Activated T-cell treated with anti-CD3 and anti-CD28 coated beads, Interleukin-2, amount 50 U/mL, for 1 hour (primary cell): ENCODE results near the gene ZIC3.
"Not testable (repeated sequence)": the region's sequence is repeated elsewhere in the genome, so short reads cannot be mapped to it uniquely, and the experiment has no call there.

ENCODE experiments used
- DNase-seq: peaks from one replicate; pipeline ENCODE4 v3.0.0-alpha.2; 2020

ZIC3 gene

DNA sequence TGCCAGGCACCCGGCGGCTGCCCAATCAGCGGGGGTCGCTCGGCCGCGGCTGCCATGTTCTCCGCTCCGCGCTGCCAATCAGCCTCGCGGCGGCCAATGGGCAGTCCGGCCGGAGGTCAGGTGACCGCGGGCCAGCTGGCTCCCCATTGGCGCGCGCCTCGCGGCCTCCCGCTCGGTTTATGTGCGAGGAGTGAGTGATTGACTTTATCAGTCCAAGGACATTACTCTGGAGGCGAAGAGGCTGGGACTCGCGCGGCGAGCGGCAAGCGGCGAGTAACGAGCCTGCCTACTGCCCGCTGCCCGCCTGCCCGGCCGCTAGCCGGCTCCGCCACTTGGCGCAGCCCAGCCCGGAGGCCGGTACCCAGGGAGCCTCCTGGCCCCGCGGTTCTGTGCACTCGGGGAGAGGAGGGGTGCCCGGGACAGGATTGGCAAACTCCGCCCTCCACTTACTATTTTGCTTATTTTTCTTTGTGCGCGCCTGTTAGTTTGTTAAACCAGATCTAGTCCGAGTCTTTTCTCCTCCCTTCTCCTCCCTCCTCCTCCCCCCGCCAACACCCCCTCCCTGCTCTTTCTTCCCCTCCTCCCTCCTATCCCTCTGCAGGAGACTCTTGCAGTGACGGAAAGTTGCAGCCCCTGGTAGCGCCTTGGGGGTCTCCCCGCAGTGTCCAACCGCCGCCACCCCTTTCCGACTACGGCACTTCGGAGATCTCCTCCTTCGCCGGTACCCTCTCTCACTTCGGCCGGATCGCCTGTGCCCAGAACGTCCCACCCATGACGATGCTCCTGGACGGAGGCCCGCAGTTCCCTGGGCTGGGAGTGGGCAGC, at the start of gene ZIC3:
Gene ZIC3, plus strand, starts transcription at position 207 of the 825 bp plus-strand sequence. Its CDS starts 565 bp downstream, at position 772.
- DNase-seq: no peak

DNA sequence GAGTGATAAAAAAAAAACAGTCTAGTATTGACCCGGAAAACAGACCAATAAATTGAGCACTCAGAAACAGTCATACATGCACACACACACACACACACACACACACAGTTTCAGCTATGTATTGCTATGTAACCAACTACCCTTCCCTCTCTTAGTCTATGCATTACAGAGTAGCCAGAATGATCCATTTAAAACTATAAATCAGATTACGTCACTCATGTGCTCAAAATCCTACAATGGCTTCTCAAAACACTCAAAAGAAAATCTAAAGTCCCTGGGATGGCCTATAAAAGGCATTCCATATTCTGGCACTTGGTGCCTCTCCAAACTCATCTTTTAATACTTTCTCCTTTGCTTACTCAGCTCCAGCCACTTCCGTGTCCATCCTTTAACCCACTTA, 46.5 kb upstream of the ZIC3 start:
- DNase-seq: no peak

DNA sequence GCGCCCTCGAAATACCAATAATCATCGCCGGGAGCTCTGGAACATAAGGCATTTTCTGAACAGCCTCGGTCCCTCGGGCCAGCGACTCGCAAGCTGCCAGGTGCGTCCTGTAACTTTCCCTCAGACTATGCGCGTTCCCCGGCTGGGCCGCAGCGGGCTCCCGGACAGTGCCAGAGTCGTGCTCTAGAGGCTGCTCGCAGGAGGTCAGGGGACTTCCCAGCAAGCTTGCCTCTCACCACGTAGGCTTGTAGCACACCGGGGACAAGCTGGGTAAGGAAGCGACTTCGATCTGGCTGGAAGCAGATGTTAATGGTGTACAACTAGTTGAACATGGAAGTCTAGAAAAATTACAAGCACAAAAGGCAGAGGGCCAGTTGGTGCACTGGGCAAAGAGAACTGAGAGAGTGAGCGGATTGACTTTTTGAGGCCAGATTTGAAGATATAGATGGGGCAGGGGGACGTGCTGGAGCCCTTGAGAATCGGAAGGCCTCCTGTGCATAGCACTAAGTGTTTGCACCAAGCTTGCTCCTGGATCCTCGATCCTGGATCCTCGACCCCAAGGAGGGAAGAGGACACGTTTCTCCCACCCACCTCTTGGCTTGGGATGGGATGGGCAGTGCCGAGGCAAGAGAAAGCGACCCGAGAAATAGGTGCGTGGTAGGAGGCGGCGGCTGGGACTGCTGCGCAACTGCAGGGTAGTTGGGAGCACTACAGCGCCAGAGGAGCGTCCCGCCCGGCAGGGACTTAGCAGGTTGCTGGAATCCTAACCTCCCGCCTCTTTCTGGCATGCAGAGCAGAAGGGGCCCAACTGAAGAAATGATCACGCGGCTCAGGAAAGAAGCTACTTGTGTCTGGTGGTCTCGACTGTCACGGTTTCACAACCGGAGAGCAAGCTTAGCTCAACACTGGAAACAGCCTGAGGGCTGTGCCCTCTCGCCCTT, 19.9 kb upstream of the ZIC3 start:
- no peak for DNase-seq

DNA sequence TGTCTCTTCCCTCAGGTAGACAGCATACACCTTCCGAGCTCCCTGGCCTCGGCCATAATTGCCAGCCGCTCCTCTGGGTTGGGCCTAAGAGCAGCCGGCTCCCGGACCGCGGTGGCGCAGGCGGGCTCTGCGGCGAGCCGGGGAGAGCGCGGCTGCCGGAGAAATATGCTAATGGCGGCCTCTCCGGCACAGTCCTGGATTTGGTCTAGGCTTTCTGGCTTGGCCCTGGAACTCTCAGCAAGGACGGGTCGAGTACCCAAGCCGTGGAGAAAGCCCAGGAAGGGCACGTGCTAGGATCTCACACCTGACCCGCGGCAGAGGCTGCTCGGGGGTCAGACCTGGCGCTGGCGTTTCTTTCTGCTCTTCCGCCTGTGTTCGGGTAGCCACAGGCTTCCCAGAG, 18.6 kb upstream of the ZIC3 start:
- no peak for DNase-seq

DNA sequence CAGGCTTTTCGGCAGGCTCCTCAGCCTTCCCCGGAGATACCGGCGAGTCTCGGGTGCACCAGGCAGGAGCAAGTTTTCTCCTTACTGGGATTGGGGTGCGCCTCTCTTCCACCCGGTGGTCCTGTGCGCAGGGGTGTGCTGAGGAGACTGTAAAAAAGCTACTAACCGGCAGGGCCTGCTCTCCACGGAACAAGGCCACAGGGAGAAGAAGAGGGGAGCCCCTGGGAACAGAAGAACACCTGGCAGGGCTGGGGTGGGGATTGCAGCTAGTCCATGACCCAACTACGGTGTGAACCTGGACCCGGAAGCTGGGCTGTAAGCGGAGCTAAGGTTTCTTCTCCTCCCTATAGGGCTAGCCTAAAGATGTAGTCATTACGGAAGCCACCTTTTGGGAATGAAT, 17.7 kb upstream of the ZIC3 start:
- no peak for DNase-seq

DNA sequence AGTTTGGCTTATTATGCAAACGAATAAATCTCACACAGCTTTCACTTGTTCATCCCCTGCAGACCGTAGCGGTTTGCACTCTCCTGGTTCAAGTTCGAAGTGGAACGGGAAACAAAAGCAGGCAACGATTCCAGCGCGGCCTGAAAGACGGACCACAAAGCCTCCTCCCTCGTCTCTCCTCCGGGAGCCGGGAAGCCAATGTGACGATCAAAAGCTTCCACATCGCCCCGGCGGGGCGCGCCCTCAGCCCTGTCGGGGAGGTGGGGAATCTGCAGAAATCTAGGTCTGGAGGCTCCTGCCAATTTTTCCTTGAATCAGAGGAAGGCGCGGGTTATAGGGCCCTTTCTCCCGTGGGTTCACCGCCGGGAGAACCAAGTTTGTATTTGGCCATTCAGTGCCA, 16.9 kb upstream of the ZIC3 start:
- DNase-seq: no peak

DNA sequence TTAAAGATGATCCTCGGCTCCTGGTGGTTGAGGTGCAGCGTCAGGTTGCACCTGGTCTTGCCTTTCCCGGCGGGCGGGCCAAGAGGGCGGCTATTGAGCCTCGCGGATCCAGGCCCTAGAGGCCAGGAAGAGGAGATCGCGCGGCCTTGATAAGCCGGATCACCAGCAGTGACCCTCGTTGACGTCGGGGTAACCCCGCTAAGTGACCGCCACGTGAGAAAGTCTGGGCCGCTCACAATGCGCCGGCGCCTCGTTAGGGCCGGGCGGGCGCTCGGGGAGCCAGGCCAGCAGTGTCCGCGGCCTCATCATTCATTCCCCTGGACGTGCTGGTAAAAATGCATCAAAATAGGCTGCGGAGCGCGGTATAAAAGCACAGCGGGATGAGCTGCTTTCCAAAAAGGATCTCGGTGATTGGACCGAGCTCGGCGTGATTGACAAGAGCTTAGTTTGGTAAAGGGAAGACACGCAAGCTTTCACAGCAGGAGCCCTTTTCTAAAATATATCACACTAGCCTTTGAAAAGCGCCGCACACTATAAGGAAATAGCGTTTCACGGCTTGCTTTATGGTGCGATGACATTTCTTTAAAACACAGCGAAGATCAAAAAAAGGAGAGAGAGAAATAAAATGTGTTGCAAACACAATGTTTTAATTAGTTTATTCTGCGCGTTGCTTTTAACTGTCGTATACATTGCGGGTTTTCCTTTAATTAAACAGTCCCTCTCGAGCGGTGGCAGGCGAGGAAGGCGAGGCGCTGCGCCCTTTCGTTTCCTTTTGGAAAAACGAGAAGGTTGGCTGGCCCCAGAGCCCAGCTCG, 15.9 kb upstream of the ZIC3 start:
- DNase-seq: no peak

DNA sequence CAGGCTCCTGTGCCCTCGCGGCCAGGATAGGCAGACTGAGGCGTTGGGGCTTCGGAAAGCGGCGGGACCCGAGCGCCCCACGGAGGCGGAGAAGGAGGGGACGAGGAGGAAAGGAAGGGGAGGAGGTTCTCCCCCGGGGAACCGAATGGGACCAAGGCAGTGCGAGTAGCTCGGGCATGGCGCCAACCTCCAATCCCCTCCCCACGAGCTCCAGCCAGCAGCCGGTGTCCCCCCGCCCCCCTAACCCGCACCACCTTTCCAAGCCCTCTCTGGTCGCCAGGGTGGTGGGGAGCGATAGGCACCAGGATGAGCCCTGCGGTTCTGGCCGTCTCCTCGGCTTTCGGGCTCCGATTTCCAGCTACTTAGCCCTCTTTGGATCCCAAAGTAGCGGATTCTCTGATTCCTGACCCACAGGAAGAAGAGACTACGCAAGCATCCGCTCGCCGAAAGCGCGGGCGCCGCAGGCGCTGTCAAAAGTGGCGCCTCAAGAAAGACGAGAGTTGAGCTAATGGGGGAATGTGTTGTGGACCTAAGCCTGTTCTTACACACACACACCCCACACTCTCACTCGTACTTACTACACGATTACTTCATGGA, 15.2 kb upstream of the ZIC3 start:
- no peak for DNase-seq

DNA sequence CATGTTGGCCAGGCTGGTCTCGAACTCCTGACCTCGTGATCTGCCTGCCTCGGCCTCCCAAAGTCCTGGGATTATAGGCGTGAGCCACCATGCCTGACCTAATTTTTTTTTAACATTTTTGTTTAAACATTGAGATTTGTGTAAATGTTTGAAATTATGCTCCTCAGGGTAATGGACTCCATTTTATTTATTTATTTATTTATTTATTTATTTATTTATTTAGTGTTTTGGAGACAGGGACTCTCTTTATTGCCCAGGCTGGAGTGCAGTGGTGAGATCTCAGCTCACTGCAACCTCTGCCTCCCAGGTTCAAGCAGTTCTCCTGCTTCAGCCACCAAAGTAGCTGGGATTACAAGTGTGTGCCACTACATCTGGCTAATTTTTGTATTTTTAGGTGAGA, 13.8 kb upstream of the ZIC3 start:
- DNase-seq: not testable (repeated sequence)

DNA sequence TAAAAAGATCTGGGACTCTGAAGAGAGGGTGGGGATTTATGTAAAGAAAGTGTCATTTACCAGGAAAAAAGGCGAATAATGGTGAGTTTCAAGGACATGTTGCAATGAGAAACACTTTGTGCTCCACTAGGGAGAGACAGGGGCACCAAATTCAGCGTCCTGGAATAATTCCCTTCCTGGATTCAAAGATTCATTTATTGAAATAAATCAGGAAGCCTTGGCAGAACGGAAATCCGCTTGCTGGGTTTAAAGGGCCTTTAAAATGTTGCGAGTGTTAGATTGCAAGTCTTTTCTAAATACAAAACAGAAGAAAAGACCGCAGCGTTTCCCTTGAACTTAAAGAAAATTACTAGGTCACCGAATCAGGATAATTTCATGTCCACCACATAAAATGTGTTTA, 3.8 kb upstream of the ZIC3 start:
- no peak for DNase-seq

DNA sequence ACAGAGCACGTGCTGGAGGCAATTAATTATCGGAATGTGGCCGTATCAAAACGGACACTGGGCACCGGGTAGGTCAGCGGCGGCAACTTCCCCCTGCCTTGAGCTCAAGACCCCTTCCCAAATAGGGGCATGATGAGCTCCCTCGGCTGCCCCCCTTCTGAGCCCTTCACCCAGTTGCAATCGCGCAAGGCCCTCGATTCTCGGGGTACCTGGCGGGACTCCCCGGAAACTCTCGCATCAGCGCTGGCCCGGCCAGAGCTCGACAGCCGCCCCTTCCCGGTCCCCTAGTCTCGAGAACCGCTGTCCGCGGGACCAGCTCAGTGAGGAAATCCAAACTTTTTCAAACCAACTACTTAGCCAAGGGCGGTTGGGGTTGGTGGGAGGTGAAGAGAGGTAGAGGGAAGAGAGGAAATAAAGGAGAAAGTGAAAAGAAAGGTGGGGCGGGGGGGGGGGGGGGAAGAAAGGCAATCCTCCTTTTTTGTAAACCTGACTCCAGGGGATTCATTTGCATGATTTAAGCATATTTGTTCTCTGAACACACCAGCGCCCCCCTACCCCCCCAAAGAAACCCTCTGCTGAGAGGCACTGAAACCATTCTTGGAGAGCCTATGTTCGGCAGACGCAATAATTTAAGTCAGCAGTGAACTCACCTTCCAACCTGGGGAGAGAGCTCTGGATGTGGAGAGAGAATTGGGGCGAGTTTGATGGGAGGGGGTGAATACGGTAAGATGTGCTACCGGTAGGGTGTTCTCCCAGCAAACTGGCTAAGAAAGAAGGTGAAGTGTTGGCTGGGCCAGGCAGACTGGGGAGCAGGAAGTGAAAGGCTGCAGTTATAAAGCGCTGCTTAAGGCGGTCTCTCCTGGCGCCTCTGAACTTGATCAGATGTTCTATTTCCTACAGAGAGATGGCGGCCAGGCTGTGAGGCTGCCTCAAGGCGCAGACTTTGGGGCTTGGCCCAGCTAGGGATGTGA, 2.0 kb upstream of the ZIC3 start:
- DNase-seq: no peak

DNA sequence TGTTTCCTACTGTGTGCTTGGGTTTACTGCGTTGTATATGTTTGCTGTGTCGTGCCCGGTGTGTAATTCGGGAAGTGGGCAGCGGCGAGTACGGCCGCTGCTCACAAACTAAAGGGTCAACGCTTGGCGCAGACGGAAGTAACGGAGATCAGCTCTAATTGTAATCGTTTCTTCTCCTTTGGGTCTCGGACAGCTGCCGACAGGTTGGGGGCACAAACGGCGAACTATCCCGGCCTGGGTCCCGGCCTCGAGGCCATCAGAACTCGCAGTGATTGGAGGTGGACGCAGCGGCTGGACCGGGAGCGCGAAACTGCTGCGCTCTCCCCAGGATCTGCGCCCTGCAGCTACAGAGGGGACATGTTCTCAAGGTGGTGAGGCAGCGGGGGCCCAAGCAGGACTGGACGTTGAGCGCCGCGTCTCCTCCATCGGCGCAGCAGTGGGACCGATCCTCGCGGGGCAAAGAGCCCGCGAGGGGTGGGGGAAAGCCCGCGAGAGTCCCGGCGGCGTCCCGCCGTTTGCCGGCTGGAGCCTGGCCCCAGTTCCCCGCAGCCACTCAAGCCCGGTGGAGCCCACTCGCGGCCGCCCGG, 516 bp upstream of the ZIC3 start:
- DNase-seq: no peak

DNA sequence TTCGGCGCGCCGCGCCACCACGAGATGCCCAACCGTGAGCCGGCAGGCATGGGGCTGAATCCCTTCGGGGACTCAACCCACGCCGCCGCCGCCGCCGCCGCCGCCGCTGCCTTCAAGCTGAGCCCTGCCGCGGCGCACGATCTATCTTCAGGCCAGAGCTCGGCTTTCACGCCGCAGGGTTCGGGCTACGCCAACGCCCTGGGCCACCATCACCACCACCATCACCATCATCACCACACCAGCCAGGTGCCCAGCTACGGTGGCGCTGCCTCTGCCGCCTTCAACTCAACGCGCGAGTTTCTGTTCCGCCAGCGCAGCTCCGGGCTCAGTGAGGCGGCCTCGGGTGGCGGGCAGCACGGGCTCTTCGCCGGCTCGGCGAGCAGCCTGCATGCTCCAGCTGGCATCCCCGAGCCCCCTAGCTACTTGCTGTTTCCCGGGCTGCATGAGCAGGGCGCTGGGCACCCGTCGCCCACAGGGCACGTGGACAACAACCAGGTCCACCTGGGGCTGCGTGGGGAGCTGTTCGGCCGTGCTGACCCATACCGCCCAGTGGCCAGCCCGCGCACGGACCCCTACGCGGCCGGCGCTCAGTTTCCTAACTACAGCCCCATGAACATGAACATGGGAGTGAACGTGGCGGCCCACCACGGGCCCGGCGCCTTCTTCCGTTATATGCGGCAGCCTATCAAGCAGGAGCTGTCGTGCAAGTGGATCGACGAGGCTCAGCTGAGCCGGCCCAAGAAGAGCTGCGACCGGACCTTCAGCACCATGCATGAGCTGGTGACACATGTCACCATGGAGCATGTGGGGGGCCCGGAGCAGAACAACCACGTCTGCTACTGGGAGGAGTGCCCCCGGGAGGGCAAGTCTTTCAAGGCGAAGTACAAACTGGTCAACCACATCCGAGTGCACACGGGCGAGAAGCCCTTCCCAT, 1.1 kb downstream of the ZIC3 start:
- DNase-seq: no peak

DNA sequence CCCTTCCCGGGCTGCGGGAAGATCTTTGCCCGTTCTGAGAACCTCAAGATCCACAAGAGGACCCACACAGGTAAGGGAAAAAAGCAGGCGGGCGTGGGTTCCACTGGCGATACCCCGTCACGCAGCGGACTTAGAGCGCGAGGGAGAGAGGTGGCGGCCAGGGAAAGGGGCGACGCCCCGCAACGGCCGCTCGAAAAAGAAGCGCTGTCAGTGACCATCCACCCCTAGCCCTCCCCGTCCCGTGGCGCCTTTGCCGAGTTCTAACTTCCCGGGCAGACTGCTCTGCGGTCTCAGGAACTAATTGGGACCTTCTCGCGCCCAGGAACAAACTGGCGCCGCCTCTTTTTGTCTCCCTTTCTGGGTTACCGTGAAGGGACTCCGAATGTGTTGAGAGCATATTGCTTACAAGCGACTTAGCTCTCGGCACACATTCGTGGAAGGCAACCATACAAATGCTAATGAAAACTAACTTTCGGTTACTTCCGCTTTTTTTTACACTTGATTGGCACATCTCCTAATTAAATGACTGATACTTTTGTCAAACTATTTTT, 1.8 kb downstream of the ZIC3 start:
- no peak for DNase-seq

DNA sequence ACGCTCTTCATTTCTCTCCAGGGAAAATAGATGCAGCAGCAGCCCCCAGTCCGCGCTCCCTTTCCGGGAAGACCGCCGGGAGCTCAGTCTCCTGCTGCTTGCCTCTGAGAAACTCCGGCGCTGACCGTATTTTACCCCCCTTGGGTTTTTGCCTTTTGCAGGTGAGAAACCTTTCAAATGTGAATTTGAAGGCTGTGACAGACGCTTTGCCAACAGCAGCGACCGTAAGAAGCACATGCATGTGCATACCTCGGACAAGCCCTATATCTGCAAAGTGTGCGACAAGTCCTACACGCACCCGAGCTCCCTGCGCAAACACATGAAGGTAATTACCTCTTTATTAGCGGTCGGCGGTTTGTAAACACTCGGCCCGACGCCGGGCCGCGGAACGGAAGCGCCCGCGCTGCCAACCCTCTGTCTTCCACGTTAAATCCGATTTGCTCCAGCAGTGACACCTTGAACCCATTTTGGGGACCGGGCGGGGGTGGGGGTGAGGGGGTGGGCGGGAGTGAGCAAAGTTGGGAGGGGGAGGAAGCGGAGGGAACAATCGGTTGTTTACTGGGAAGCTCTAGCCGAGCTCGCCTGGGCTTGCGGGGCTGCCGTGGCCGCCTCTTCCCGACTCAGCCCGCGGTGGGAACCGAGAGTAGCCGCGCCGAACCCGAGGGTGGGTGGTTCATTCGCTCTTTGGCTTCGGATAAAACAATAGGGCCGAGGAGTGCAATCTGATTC, 3.0 kb downstream of the ZIC3 start:
- no peak for DNase-seq

DNA sequence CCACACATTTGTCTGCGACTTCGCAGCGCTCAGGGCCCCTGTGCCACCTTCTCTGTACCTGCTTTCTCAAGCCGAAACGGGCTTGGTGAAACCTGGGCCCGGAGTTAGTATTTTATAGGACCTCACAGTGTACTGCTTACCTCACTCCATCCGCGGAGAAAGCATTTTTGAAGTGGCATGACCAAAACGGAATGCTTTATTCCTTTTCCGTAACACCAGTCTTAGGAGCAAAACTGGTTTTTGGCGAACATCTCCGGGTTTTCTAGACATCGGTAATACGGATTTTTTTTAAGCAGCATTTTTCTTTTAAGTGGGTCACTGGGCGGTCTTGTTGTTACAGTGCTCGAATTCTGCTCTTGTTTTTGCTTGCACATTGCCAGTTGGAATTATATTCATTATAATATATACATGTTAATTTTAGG, 3.6 kb downstream of the ZIC3 start:
- no peak for DNase-seq

DNA sequence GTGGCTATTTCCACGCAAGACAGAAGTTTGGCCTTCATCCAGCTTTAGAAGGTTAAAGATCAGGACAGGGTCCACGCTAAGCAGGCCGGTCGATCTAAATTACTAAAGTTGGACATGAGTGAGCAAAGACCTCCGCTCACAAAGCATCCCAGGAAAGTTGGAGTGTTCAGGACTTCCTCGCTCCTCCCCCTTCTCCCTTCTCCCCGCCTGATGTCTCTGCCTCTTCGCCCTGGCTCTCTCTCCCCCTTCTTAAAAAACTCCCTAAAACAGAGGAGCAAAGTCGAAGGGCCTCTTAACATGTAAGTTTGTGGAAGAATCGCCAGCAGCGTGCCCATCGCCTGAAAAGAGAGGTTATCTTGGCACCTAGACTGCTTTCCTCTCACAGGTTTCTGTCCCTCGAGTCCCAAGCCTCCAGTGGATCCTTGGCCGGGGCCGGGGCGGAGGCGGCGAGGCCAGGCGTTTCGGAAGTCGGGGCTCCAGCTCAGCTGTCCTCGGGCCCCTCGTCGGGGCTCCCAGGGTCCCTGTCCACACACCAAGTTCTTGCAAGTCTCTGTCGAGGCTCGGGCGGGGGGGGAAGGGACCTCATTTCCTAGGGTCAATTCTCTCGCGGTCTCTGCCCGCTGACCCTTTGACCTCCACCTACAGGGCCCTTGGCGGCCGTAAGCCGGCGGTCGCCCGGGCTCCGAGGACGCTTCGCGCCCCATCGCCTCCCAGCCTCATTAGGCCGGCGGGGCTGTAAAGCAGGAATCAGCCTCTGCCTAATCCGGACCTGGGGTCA, 7.6 kb downstream of the ZIC3 start:
- no peak for DNase-seq
